HEK293T (cell line): Measurements from ENCODE around the gene PLAC8.

Source experiments
- CTBP1 ChIP-seq: fragments of 450-650 bp; IDR thresholded peaks from 2 replicates; pipeline ENCODE4 v1.6.1; 2016; ENCODE audit warnings: borderline replicate concordance
- SP1 ChIP-seq: fragments of 450-650 bp; IDR thresholded peaks from 2 replicates; pipeline ENCODE4 v1.6.1; 2017
- TARDBP ChIP-seq: fragments of 450-650 bp; IDR thresholded peaks from 2 replicates; pipeline ENCODE4 v1.6.1; 2016

DNA sequence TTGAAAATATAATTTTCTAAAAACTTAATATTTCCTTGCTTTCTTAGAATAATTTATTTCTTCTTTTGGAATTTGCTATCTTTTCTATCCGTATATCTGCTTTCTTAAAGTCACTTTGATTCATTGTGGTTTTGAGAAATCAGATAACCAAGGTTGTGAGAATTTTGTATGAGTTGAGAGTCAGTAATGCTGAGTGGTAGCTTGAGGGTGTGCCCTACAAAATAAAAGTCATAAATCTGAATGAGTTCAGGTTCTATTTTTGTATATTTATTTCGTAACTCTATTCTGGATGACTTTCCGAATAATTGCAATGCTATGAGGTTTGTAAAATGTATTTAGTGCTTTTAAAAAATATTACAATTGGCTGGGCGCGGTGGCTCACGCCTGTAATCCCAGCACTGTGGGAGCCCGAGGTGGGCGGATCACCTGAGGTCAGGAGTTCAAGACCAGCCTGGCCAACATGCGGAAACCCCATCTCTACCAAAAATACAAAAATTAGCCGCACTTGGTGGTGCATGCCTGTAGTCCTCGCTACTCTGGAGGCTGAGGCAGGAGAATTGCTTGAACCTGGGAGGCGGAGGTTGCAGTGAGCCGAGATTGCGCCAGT, 70.6 kb downstream of the PLAC8 start:
- TF ChIP-seq CTBP1 (no peak), SP1 (no peak), TARDBP (no peak)
